IMR-90 (cell line): ENCODE results near the gene PRKN. TPM values are rescaled to one million over a fixed set of nuclear protein-coding genes. Genes with fewer than 3 reads are reported as not detected.

ENCODE experiments used
- ATAC-seq: fragments of 200-7000 bp; cut with Tn5 transposase; 2 replicates; pipeline ENCODE4 v1.9.1; 2020; ENCODE audit warnings: low read depth, mild to moderate bottlenecking, moderate library complexity
- BruUV-seq: library from RNA; stranded (reverse); fragments of 400-500 nt; replicated peaks from 2 replicates; lab custom pipeline; 2021; lab: Mats Ljungman, UMichigan
- CTCF ChIA-PET: fragments of 300-600 bp; formaldehyde crosslinking; extraction: SDS; loops from one replicate; lab custom pipeline; 2021; ENCODE audit warnings: antibody characterized with exemption; lab: Yijun Ruan, JAX
- POLR2A ChIA-PET: fragments of 300-600 bp; sonication (Branson Sonifier 250); formaldehyde crosslinking; loops from one replicate; lab custom pipeline; 2022; ENCODE audit warnings: antibody characterized with exemption; ENCODE audit not compliant: unreplicated experiment; lab: Charles Lee
- DNase-seq: peaks from one replicate; pipeline ENCODE4 v3.0.0; 2013
- H2AFZ ChIP-seq: replicated peaks from 2 replicates; pipeline ENCODE3; 2013; ENCODE audit warnings: low read length, mild to moderate bottlenecking; ENCODE audit not compliant: poor library complexity
- H2AK5ac ChIP-seq: 2 replicates; pipeline ENCODE4 v1.6.1; 2013; ENCODE audit warnings: low read depth, low read length, inconsistent platforms
- H2AK9ac ChIP-seq: replicated peaks from 2 replicates; pipeline ENCODE3; 2013; ENCODE audit warnings: mild to moderate bottlenecking, low read depth, low read length, moderate library complexity; ENCODE audit not compliant: poor library complexity
- H2BK120ac ChIP-seq: 2 replicates; pipeline ENCODE4 v1.6.1; 2013; ENCODE audit warnings: low read depth, low read length, inconsistent platforms
- H2BK15ac ChIP-seq: 3 replicates; pipeline ENCODE4 v1.6.1; 2013; ENCODE audit warnings: low read depth, low read length, inconsistent platforms
- H2BK20ac ChIP-seq: 2 replicates; pipeline ENCODE4 v1.6.1; 2013; ENCODE audit warnings: low read depth, mild to moderate bottlenecking, inconsistent platforms, low read length, moderate library complexity
- H2BK5ac ChIP-seq: 2 replicates; pipeline ENCODE4 v1.6.1; 2013; ENCODE audit warnings: mild to moderate bottlenecking, low read depth, low read length, inconsistent platforms; ENCODE audit not compliant: poor library complexity, severe bottlenecking
- H3K14ac ChIP-seq: replicated peaks from 2 replicates; pipeline ENCODE4 v1.6.1; 2013; ENCODE audit warnings: low read depth, low read length, inconsistent platforms
- H3K18ac ChIP-seq: 2 replicates; pipeline ENCODE4 v1.6.1; 2013; ENCODE audit warnings: low read depth, low read length, control low read depth
- H3K23ac ChIP-seq: 2 replicates; pipeline ENCODE4 v1.6.1; 2013; ENCODE audit warnings: low read depth, low read length, inconsistent platforms
- H3K27ac ChIP-seq: 2 replicates; pipeline ENCODE4 v1.5.1; 2013; ENCODE audit warnings: mild to moderate bottlenecking, control low read depth, low read length; ENCODE audit not compliant: insufficient read depth
- H3K27me3 ChIP-seq: 2 replicates; pipeline ENCODE4 v1.6.1; 2013; ENCODE audit warnings: low read length; ENCODE audit not compliant: control insufficient read depth, insufficient read depth
- H3K36me3 ChIP-seq: 2 replicates; pipeline ENCODE4 v1.6.1; 2013; ENCODE audit warnings: low read length, mixed read lengths; ENCODE audit not compliant: control insufficient read depth, insufficient read depth
- H3K4ac ChIP-seq: 2 replicates; pipeline ENCODE4 v1.6.1; 2013; ENCODE audit warnings: low read depth, low read length, inconsistent platforms
- H3K4me1 ChIP-seq: 2 replicates; pipeline ENCODE4 v1.6.1; 2013; ENCODE audit warnings: low read length, mixed read lengths; ENCODE audit not compliant: control insufficient read depth, insufficient read depth
- H3K4me2 ChIP-seq: 2 replicates; pipeline ENCODE4 v1.6.1; 2013; ENCODE audit warnings: low read depth, mild to moderate bottlenecking, control low read depth, low read length, moderate library complexity
- H3K4me3 ChIP-seq: 2 replicates; pipeline ENCODE4 v1.5.1; 2013; ENCODE audit warnings: low read depth, mild to moderate bottlenecking, control low read depth, low read length, moderate library complexity; ENCODE audit not compliant: insufficient read depth
- H3K56ac ChIP-seq: 2 replicates; pipeline ENCODE4 v1.6.1; 2013; ENCODE audit warnings: low read length, inconsistent platforms; ENCODE audit not compliant: insufficient read depth; ENCODE audit errors: extremely low read depth
- H3K79me1 ChIP-seq, 2 experiments: 2 replicates each; pipeline ENCODE4 v1.6.1; 2013; ENCODE audit warnings: low read length in 2 of 2, inconsistent platforms in 1 of 2, low read depth in 1 of 2
- H3K9ac ChIP-seq: 2 replicates; pipeline ENCODE4 v1.6.1; 2013; ENCODE audit warnings: low read depth, low read length, control low read depth
- H3K9me1 ChIP-seq: 2 replicates; pipeline ENCODE4 v1.6.1; 2013; ENCODE audit warnings: low read length, inconsistent platforms; ENCODE audit not compliant: insufficient read depth
- H3K9me3 ChIP-seq: 2 replicates; pipeline ENCODE4 v1.6.1; 2013; ENCODE audit warnings: low read length; ENCODE audit not compliant: control insufficient read depth, insufficient read depth
- H4K20me1 ChIP-seq: 2 replicates; pipeline ENCODE4 v1.6.1; 2013; ENCODE audit warnings: low read length, inconsistent platforms; ENCODE audit not compliant: insufficient read depth
- H4K5ac ChIP-seq: 2 replicates; pipeline ENCODE4 v1.6.1; 2013; ENCODE audit warnings: mild to moderate bottlenecking, low read depth, low read length, control low read depth
- H4K8ac ChIP-seq, 2 experiments: 2 replicates each; pipeline ENCODE4 v1.6.1; 2013; ENCODE audit warnings: low read depth in 2 of 2, low read length in 2 of 2, control low read depth in 1 of 2, inconsistent platforms in 1 of 2
- H4K91ac ChIP-seq: 2 replicates; pipeline ENCODE4 v1.6.1; 2013; ENCODE audit warnings: low read depth, low read length, inconsistent platforms; ENCODE audit not compliant: insufficient read depth
- BHLHE40 ChIP-seq: fragments of 150-350 bp; IDR thresholded peaks from 2 replicates; pipeline ENCODE4 v1.6.1; 2016; ENCODE audit warnings: mild to moderate bottlenecking, low read depth, low read length
- FOS ChIP-seq: fragments of 150-350 bp; IDR thresholded peaks from 2 replicates; pipeline ENCODE4 v1.6.1; 2016; ENCODE audit warnings: low read depth, low read length
- MAFK ChIP-seq: IDR thresholded peaks from 2 replicates; pipeline ENCODE4 v1.6.1; 2012; ENCODE audit warnings: low read depth, low read length, improper control_type of control experiment
- MAZ ChIP-seq: IDR thresholded peaks from 2 replicates; pipeline ENCODE4 v1.6.1; 2012; ENCODE audit warnings: low read depth, mild to moderate bottlenecking, low read length, improper control_type of control experiment, moderate library complexity, borderline replicate concordance
- NFE2L2 ChIP-seq: fragments of 150-350 bp; IDR thresholded peaks from 2 replicates; pipeline ENCODE4 v1.6.1; 2016; ENCODE audit warnings: low read depth, mild to moderate bottlenecking, low read length
- RFX5 ChIP-seq: IDR thresholded peaks from 2 replicates; pipeline ENCODE4 v1.8.0; 2012; ENCODE audit warnings: low read depth, mild to moderate bottlenecking, low read length, moderate library complexity
- SMC3 ChIP-seq: fragments of 150-350 bp; IDR thresholded peaks from 2 replicates; pipeline ENCODE4 v1.6.1; 2016; ENCODE audit warnings: low read depth, mild to moderate bottlenecking, antibody characterized with exemption, low read length, moderate library complexity
- WGBS, 2 experiments: methylation state at CpG; one replicate each; pipeline versions ENCODE4 v1.1.5 to v1.1.7; 2013; ENCODE audit warnings: missing lambda C conversion rate in 2 of 2; ENCODE audit not compliant: insufficient read length in 1 of 2; ENCODE audit errors: extremely low coverage in 2 of 2; 5-methylcytosine and 5-hydroxymethylcytosine counted together
- dilution Hi-C: fragments of 300-500 bp; cut with HindIII; formaldehyde crosslinking; loops from one replicate; pipeline ENCODE4 v1.14.3; 2018; ENCODE audit warnings: low sequenced_read_pairs; ENCODE audit not compliant: unreplicated experiment
- in situ Hi-C: fragments of 300-500 bp; cut with MboI; formaldehyde crosslinking; loops from 3 replicates; pipeline ENCODE4 v1.14.3; 2019; ENCODE audit warnings: low sequenced_read_pairs, inconsistent platforms, mixed read lengths
- intact Hi-C: fragments of 100-400 bp; cut with micrococcal nuclease; formaldehyde crosslinking; loops from 2 replicates; pipeline ENCODE4 v1.10.0; 2022
- polyA plus RNA-seq, 3 experiments: library from polyadenylated mRNA; depleted of rRNA; stranded (reverse); fragments of >200 nt; gene quantifications; 2 replicates each; pipeline ENCODE4 v1.2.3, GENCODE V29; 2012; ENCODE audit warnings: low replicate concordance in 1 of 3
- total RNA-seq: library from RNA; depleted of rRNA; stranded (reverse); fragments of >200 nt; gene quantifications from 2 replicates; pipeline ENCODE4 v1.2.3, GENCODE V29; 2012
- TF ChIP-seq, protein P1 (sequence below): fragments of 150-350 bp; IDR thresholded peaks from 2 replicates; pipeline ENCODE4 v1.6.1; 2016; ENCODE audit warnings: low read depth, mild to moderate bottlenecking, low read length, moderate library complexity, borderline replicate concordance

Gene PRKN
- total and polyA plus RNA-seq, 2 of the 4 experiments (the other 2 are of a cell fraction): 0.15 to 0.18 TPM

DNA sequence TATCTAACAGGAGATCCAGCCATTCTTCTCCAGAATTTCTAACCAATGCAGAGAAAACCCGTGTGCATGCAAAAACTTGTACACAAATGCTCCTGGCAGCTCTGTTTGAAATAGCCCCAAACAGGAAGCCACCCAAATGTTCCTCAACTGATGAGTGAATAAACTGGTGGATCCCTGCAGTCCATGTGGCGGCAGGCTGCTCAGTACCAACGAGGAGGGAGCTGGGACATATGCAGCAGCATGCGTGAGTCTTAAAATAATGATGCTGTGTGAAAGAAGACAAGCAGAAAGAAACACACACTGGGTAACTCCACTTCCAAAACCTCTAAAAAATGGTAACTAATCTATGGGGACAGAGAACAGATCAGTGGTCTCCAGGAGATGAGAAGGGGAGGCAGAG, 911.6 kb downstream of the PRKN start:
- H2AFZ ChIP-seq: no peak overlapping the region
- H3K9me3 ChIP-seq: peaks cover 14% of the 10 kb centered on the region
- no peak overlapping the region for H3K4me2 ChIP-seq
- no peaks in the 10 kb centered on the region for H3K9me1 ChIP-seq
- intact Hi-C loops (no loop called here), in situ Hi-C loops (no loop called here), dilution Hi-C loops (no loop called here)
- H3K56ac ChIP-seq: no peak overlapping the region
- DNase-seq (no peak), ATAC-seq (no peak)
- no peak overlapping the region for H3K23ac ChIP-seq
- BruUV-seq: no TSS peak
- WGBS, 2 experiments: no CpG with 5 or more reads among the region's 4 CpGs
- H2AK5ac ChIP-seq: no peak overlapping the region
- H3K14ac ChIP-seq: no peak overlapping the region
- H3K4me3 ChIP-seq: no peak overlapping the region
- no peak overlapping the region for H2BK5ac ChIP-seq
- H3K9ac ChIP-seq: no peak overlapping the region
- TF ChIP-seq MAZ: no peak
- TF ChIP-seq, protein P1, sequence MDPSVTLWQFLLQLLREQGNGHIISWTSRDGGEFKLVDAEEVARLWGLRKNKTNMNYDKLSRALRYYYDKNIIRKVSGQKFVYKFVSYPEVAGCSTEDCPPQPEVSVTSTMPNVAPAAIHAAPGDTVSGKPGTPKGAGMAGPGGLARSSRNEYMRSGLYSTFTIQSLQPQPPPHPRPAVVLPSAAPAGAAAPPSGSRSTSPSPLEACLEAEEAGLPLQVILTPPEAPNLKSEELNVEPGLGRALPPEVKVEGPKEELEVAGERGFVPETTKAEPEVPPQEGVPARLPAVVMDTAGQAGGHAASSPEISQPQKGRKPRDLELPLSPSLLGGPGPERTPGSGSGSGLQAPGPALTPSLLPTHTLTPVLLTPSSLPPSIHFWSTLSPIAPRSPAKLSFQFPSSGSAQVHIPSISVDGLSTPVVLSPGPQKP: no peak
- TF ChIP-seq FOS: no peak
- no peak for TF ChIP-seq MAFK
- TF ChIP-seq SMC3: no peak
- no peak for TF ChIP-seq BHLHE40
- no peak for TF ChIP-seq RFX5
- TF ChIP-seq NFE2L2: no peak
- no peak overlapping the region for H3K27ac ChIP-seq
- H4K91ac ChIP-seq: no peak overlapping the region
- POLR2A ChIA-PET: no interaction called here
- no peak overlapping the region for H2BK15ac ChIP-seq
- H4K20me1 ChIP-seq: no peaks in the 10 kb centered on the region
- H4K5ac ChIP-seq: no peak overlapping the region
- no peak overlapping the region for H2AK9ac ChIP-seq
- H3K4ac ChIP-seq: no peak overlapping the region
- H2BK20ac ChIP-seq: no peak overlapping the region
- no peaks in the 10 kb centered on the region for H3K36me3 ChIP-seq
- H3K79me1 ChIP-seq: no peaks in the 10 kb centered on the region
- H3K18ac ChIP-seq: no peak overlapping the region
- H3K27me3 ChIP-seq: no peaks in the 10 kb centered on the region
- H2BK120ac ChIP-seq: no peak overlapping the region
- no peaks in the 10 kb centered on the region for H3K4me1 ChIP-seq
- CTCF ChIA-PET: no interaction called here
- no peak overlapping the region for H4K8ac ChIP-seq
